Measurements from ENCODE around the gene LIPC.

The LIPC gene

GRCh38 chr15:58587486-58587885 is 155.7 kb downstream of the LIPC start:
- no peak for ATAC-seq
- TF ChIP-seq ZC3H10 (CRISPR knock-in tag; IDR thresholded peaks at IDR 0.05) (no peak), ZFP30 (CRISPR knock-in tag; IDR thresholded peaks at IDR 0.05) (no peak), GLIS3 (CRISPR knock-in tag; IDR thresholded peaks at IDR 0.05) (no peak)

- ATAC-seq: no peak
- TF ChIP-seq ARNTL (CRISPR knock-in tag; IDR thresholded peaks at IDR 0.05; ENCODE audit: borderline replicate concordance, low read depth) (no peak), ZNF70 (CRISPR knock-in tag; IDR thresholded peaks at IDR 0.05) (no peak), ISL1 (CRISPR knock-in tag; IDR thresholded peaks at IDR 0.05) (no peak), CREB5 (CRISPR knock-in tag; IDR thresholded peaks at IDR 0.05; ENCODE audit: low read depth) (no peak), PATZ1 (CRISPR knock-in tag; IDR thresholded peaks at IDR 0.05; ENCODE audit: borderline replicate concordance) (no peak), TCF4 (CRISPR knock-in tag; IDR thresholded peaks at IDR 0.05; ENCODE audit: borderline replicate concordance) (no peak), ESRRG (CRISPR knock-in tag; IDR thresholded peaks at IDR 0.05) (no peak), OSR1 (CRISPR knock-in tag; IDR thresholded peaks at IDR 0.05) (no peak), ZNF8 (CRISPR knock-in tag; IDR thresholded peaks at IDR 0.05) (no peak), POU6F1 (CRISPR knock-in tag; IDR thresholded peaks at IDR 0.05; ENCODE audit: borderline replicate concordance, low read depth) (no peak), BACH2 (CRISPR knock-in tag; IDR thresholded peaks at IDR 0.05; ENCODE audit: borderline replicate concordance) (no peak), ZC3H10 (CRISPR knock-in tag; IDR thresholded peaks at IDR 0.05) (no peak), ZFP30 (CRISPR knock-in tag; IDR thresholded peaks at IDR 0.05) (no peak)
These were observed 156.3 kb downstream of the LIPC start for GRCh38 chr15:58588096-58588495.

- TF ChIP-seq CREB5 (CRISPR knock-in tag; IDR thresholded peaks at IDR 0.05; ENCODE audit: low read depth) (no peak), TOX (CRISPR knock-in tag; IDR thresholded peaks at IDR 0.05; ENCODE audit: borderline replicate concordance) (no peak), BACH2 (CRISPR knock-in tag; IDR thresholded peaks at IDR 0.05; ENCODE audit: borderline replicate concordance) (no peak), RARB (CRISPR knock-in tag; IDR thresholded peaks at IDR 0.05) (no peak), PPARA (CRISPR knock-in tag; IDR thresholded peaks at IDR 0.05; ENCODE audit: borderline replicate concordance) (no peak), ZNF8 (CRISPR knock-in tag; IDR thresholded peaks at IDR 0.05) (no peak), ISL1 (CRISPR knock-in tag; IDR thresholded peaks at IDR 0.05) (no peak), ARNTL (CRISPR knock-in tag; IDR thresholded peaks at IDR 0.05; ENCODE audit: borderline replicate concordance, low read depth) (no peak), ZNF565 (CRISPR knock-in tag; conservative IDR thresholded peaks at IDR 0.05; ENCODE audit: low read depth) (no peak)
- ATAC-seq: no peak
These were observed 157.3 kb downstream of the LIPC start for GRCh38 chr15:58589047-58589446.

- TF ChIP-seq PPARA (CRISPR knock-in tag; IDR thresholded peaks at IDR 0.05; ENCODE audit: borderline replicate concordance) (no peak), ARNTL (CRISPR knock-in tag; IDR thresholded peaks at IDR 0.05; ENCODE audit: borderline replicate concordance, low read depth) (no peak), TCF4 (CRISPR knock-in tag; IDR thresholded peaks at IDR 0.05; ENCODE audit: borderline replicate concordance) (no peak), TSHZ2 (CRISPR knock-in tag; IDR thresholded peaks at IDR 0.05) (no peak), GLIS3 (CRISPR knock-in tag; IDR thresholded peaks at IDR 0.05) (no peak), ESRRG (CRISPR knock-in tag; IDR thresholded peaks at IDR 0.05) (no peak), RARB (CRISPR knock-in tag; IDR thresholded peaks at IDR 0.05) (no peak)
- no peak for ATAC-seq
These were observed 158.4 kb downstream of the LIPC start for GRCh38 chr15:58590236-58590635.

Data from SK-N-SH treated with all-trans-retinoic acid at 6 μM for 48 hours (cell line).